H9 (cell line): ENCODE data around the gene CCDC172. TPM values are rescaled to one million over a fixed set of nuclear protein-coding genes. Genes with fewer than 3 reads are reported as not detected.

Experiments
- DNase-seq: peaks from one replicate; pipeline ENCODE4 v3.0.0-alpha.2; 2017
- H2AFZ ChIP-seq: one replicate; pipeline ENCODE4 v1.6.1; 2013; ENCODE audit warnings: mild to moderate bottlenecking, low read length, control low read depth, moderate library complexity
- H2AK5ac ChIP-seq: 2 replicates; pipeline ENCODE4 v1.6.1; 2013; ENCODE audit warnings: low read length, control low read depth, mixed read lengths; ENCODE audit not compliant: insufficient read length
- H2BK120ac ChIP-seq: one replicate; pipeline ENCODE4 v1.6.1; 2013; ENCODE audit warnings: low read depth, mild to moderate bottlenecking, low read length, control low read depth, inconsistent platforms; ENCODE audit not compliant: poor library complexity, severe bottlenecking
- H2BK12ac ChIP-seq: 2 replicates; pipeline ENCODE4 v1.6.1; 2013; ENCODE audit warnings: low read length, control low read depth, mixed read lengths, low read depth; ENCODE audit not compliant: insufficient read length
- H2BK15ac ChIP-seq: 2 replicates; pipeline ENCODE4 v1.6.1; 2013; ENCODE audit warnings: low read depth, low read length, control low read depth
- H2BK20ac ChIP-seq: one replicate; pipeline ENCODE4 v1.6.1; 2013; ENCODE audit warnings: low read depth, mild to moderate bottlenecking, low read length, control low read depth, inconsistent platforms; ENCODE audit not compliant: poor library complexity, severe bottlenecking
- H2BK5ac ChIP-seq: 2 replicates; pipeline ENCODE4 v1.6.1; 2013; ENCODE audit warnings: low read length, control low read depth, mixed read lengths; ENCODE audit not compliant: insufficient read length
- H3K14ac ChIP-seq: 2 replicates; pipeline ENCODE4 v1.6.1; 2013; ENCODE audit warnings: low read length, control low read depth; ENCODE audit not compliant: insufficient read depth
- H3K18ac ChIP-seq: 2 replicates; pipeline ENCODE4 v1.6.1; 2013; ENCODE audit warnings: low read depth, mild to moderate bottlenecking, mixed read lengths, low read length, control low read depth; ENCODE audit not compliant: insufficient read length
- H3K23ac ChIP-seq: 2 replicates; pipeline ENCODE4 v1.6.1; 2013; ENCODE audit warnings: low read length, control low read depth, mixed read lengths, low read depth; ENCODE audit not compliant: insufficient read length
- H3K23me2 ChIP-seq: 2 replicates; pipeline ENCODE4 v1.6.1; 2013; ENCODE audit warnings: low read depth, mild to moderate bottlenecking, mixed read lengths, low read length, control low read depth; ENCODE audit not compliant: insufficient read length, poor library complexity, severe bottlenecking
- H3K27ac ChIP-seq: 2 replicates; pipeline ENCODE4 v1.5.1; 2013; ENCODE audit warnings: low read length, control low read depth, mixed read lengths, low read depth; ENCODE audit not compliant: insufficient read length
- H3K27me3 ChIP-seq: 2 replicates; pipeline ENCODE4 v1.6.1; 2013; ENCODE audit warnings: low read length, control low read depth, inconsistent platforms; ENCODE audit not compliant: insufficient read depth
- H3K4ac ChIP-seq: 2 replicates; pipeline ENCODE4 v1.6.1; 2013; ENCODE audit warnings: low read depth, mild to moderate bottlenecking, control low read depth, inconsistent platforms, low read length, moderate library complexity
- H3K4me1 ChIP-seq: 2 replicates; pipeline ENCODE4 v1.6.1; 2013; ENCODE audit warnings: low read length, control low read depth, inconsistent platforms; ENCODE audit not compliant: insufficient read depth
- H3K4me2 ChIP-seq: 2 replicates; pipeline ENCODE4 v1.6.1; 2013; ENCODE audit warnings: low read length, control low read depth, mixed read lengths; ENCODE audit not compliant: insufficient read length, insufficient read depth
- H3K56ac ChIP-seq: 2 replicates; pipeline ENCODE4 v1.6.1; 2013; ENCODE audit warnings: low read depth, mild to moderate bottlenecking, mixed read lengths, low read length, control low read depth; ENCODE audit not compliant: insufficient read length
- H3K79me1 ChIP-seq: 2 replicates; pipeline ENCODE4 v1.6.1; 2013; ENCODE audit warnings: low read depth, mild to moderate bottlenecking, moderate library complexity, low read length, control low read depth, inconsistent platforms; ENCODE audit not compliant: insufficient read depth, poor library complexity, severe bottlenecking
- H3K79me2 ChIP-seq: 2 replicates; pipeline ENCODE4 v1.6.1; 2013; ENCODE audit warnings: low read length, control low read depth, inconsistent platforms; ENCODE audit not compliant: insufficient read depth
- H3K9ac ChIP-seq: 2 replicates; pipeline ENCODE4 v1.6.1; 2013; ENCODE audit warnings: low read length, control low read depth, mixed read lengths; ENCODE audit not compliant: insufficient read length; ENCODE audit errors: extremely low read depth
- H3K9me3 ChIP-seq: one replicate; pipeline ENCODE4 v1.6.1; 2013; ENCODE audit warnings: low read depth, low read length, inconsistent platforms; ENCODE audit not compliant: control insufficient read depth
- H3T11ph ChIP-seq: one replicate; pipeline ENCODE4 v1.6.1; 2013; ENCODE audit warnings: mild to moderate bottlenecking, low read length, control low read depth, inconsistent platforms
- H4K20me1 ChIP-seq: one replicate; pipeline ENCODE4 v1.6.1; 2013; ENCODE audit not compliant: control insufficient read depth, insufficient read length, insufficient read depth
- H4K5ac ChIP-seq: 2 replicates; pipeline ENCODE4 v1.6.1; 2013; ENCODE audit warnings: low read depth, mild to moderate bottlenecking, mixed read lengths, low read length, control low read depth; ENCODE audit not compliant: insufficient read length
- H4K8ac ChIP-seq: replicated peaks from 2 replicates; pipeline ENCODE4 v1.6.1; 2013; ENCODE audit warnings: low read length, control low read depth, mixed read lengths, low read depth; ENCODE audit not compliant: insufficient read length
- H4K91ac ChIP-seq: 2 replicates; pipeline ENCODE4 v1.6.1; 2013; ENCODE audit warnings: low read depth, mild to moderate bottlenecking, moderate library complexity, mixed read lengths, low read length, control low read depth; ENCODE audit not compliant: insufficient read length
- H3K27ac Mint-ChIP-seq, 3 experiments: 2 replicates in 2 of 3; 3 replicates in 1 of 3; pipeline ENCODE4 v1.8.0; 2020 to 2021; ENCODE audit warnings: mixed read lengths in 3 of 3, mild to moderate bottlenecking in 1 of 3, moderate library complexity in 1 of 3
- H3K27me3 Mint-ChIP-seq: 2 replicates; pipeline ENCODE4 v1.8.0; 2021; ENCODE audit warnings: low read depth, mild to moderate bottlenecking, moderate library complexity, mixed read lengths
- H3K36me3 Mint-ChIP-seq, 3 experiments: 2 replicates in 2 of 3; 3 replicates in 1 of 3; pipeline ENCODE4 v1.8.0; 2020 to 2021; ENCODE audit warnings: low read depth in 3 of 3, mixed read lengths in 3 of 3; ENCODE audit not compliant: insufficient read depth in 1 of 3
- H3K4me1 Mint-ChIP-seq, 2 experiments: 2 replicates each; pipeline ENCODE4 v1.8.0; 2020; ENCODE audit warnings: mixed read lengths in 2 of 2
- H3K4me3 Mint-ChIP-seq, 2 experiments: 2 replicates in 1 of 2; 3 replicates in 1 of 2; pipeline ENCODE4 v1.8.0; 2020 to 2021; ENCODE audit warnings: mild to moderate bottlenecking in 2 of 2, mixed read lengths in 2 of 2, moderate library complexity in 1 of 2
- H3K9me3 Mint-ChIP-seq, 2 experiments: 2 replicates in 1 of 2; 3 replicates in 1 of 2; pipeline ENCODE4 v1.8.0; 2020; ENCODE audit warnings: mild to moderate bottlenecking in 2 of 2, mixed read lengths in 2 of 2, moderate library complexity in 1 of 2
- WGBS: extraction: QIAGEN DNeasy Blood & Tissue Kit; methylation state at CpG from one replicate; pipeline ENCODE4 v1.1.7; 2013; ENCODE audit warnings: missing lambda C conversion rate, low lambda C conversion rate, mixed read lengths; ENCODE audit not compliant: insufficient read length; ENCODE audit errors: extremely low coverage; 5-methylcytosine and 5-hydroxymethylcytosine counted together
- total RNA-seq: library from RNA; stranded (reverse); gene quantifications from 2 replicates; pipeline ENCODE4 v1.2.1, GENCODE V29; 2021
- TF ChIP-seq, protein P1 (sequence below): fragments of 200-600 bp; sonication (generic); conservative IDR thresholded peaks from 3 replicates; pipeline ENCODE4 v1.8.0; 2021; ENCODE audit warnings: antibody characterized with exemption, mild to moderate bottlenecking

The CCDC172 gene
- total RNA-seq, 1 experiment from 2014 or later: 1.3 TPM

DNA sequence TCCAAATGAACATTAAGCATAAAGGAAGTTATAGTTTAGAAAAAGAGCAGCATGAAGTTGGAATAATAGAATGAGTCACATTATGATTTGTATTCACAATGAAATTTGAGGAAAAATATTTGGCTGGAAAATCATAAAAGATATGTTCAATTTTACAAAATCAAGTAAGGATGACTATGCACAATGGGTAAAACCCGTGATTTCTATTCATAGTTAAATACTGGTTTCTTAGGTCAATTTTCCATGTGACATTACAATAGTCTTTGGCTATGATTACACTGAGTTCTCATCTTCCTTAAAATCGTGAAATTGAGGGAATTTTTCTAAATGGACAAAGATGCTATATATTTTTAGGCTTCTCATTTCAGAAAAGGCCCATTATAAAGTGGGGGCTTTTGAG, 17.4 kb upstream of the CCDC172 start:
- H2BK120ac ChIP-seq: no peak overlapping the region
- no peaks in the 10 kb centered on the region for H4K20me1 ChIP-seq
- no peak overlapping the region for H3K23ac ChIP-seq
- no peak overlapping the region for H3T11ph ChIP-seq
- H3K4me1 ChIP-seq: no peaks in the 10 kb centered on the region
- TF ChIP-seq, protein P1, sequence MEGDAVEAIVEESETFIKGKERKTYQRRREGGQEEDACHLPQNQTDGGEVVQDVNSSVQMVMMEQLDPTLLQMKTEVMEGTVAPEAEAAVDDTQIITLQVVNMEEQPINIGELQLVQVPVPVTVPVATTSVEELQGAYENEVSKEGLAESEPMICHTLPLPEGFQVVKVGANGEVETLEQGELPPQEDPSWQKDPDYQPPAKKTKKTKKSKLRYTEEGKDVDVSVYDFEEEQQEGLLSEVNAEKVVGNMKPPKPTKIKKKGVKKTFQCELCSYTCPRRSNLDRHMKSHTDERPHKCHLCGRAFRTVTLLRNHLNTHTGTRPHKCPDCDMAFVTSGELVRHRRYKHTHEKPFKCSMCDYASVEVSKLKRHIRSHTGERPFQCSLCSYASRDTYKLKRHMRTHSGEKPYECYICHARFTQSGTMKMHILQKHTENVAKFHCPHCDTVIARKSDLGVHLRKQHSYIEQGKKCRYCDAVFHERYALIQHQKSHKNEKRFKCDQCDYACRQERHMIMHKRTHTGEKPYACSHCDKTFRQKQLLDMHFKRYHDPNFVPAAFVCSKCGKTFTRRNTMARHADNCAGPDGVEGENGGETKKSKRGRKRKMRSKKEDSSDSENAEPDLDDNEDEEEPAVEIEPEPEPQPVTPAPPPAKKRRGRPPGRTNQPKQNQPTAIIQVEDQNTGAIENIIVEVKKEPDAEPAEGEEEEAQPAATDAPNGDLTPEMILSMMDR: no peak
- no peak overlapping the region for H3K18ac ChIP-seq
- H3K23me2 ChIP-seq: no peaks in the 10 kb centered on the region
- no peak overlapping the region for H3K14ac ChIP-seq
- no peak overlapping the region for H3K27ac ChIP-seq
- H3K27me3 ChIP-seq: no peaks in the 10 kb centered on the region
- no peak overlapping the region for H2BK20ac ChIP-seq
- Mint-ChIP-seq H3K27ac (no peak overlapping the region), H3K27me3 (no peaks in the 10 kb centered on the region), H3K9me3 (no peaks in the 10 kb centered on the region), H3K4me3 (no peak overlapping the region), H3K4me1 (no peaks in the 10 kb centered on the region), H3K36me3 (no peaks in the 10 kb centered on the region)
- no peak overlapping the region for H3K9ac ChIP-seq
- H2BK12ac ChIP-seq: no peak overlapping the region
- no peak overlapping the region for H2AK5ac ChIP-seq
- no peaks in the 10 kb centered on the region for H3K9me3 ChIP-seq
- H2BK5ac ChIP-seq: no peak overlapping the region
- H3K79me1 ChIP-seq: no peaks in the 10 kb centered on the region
- H4K5ac ChIP-seq: no peak overlapping the region
- H4K91ac ChIP-seq: no peak overlapping the region
- H3K56ac ChIP-seq: no peak overlapping the region
- H2BK15ac ChIP-seq: no peak overlapping the region
- H3K4ac ChIP-seq: no peak overlapping the region
- no peak overlapping the region for H3K4me2 ChIP-seq
- DNase-seq: no peak
- H4K8ac ChIP-seq: no peak overlapping the region
- H2AFZ ChIP-seq: no peak overlapping the region
- H3K79me2 ChIP-seq: no peaks in the 10 kb centered on the region; the same call in 1 of the 2 replicates
- WGBS: no CpG with 5 or more reads among the region's 2 CpGs
